Measurements from ENCODE around the gene SLC2A13.

The SLC2A13 gene

GRCh38 chr12:39988574-39988973 is 117.3 kb downstream of the SLC2A13 start:
- H3K4me1 ChIP-seq (ENCODE audit: control insufficient read depth in 1 of 2, insufficient read depth in 2 of 2, low read length in 2 of 2): no peaks in the 10 kb centered on the region
- H3K27me3 ChIP-seq (ENCODE audit: control insufficient read depth in 1 of 2, insufficient read depth in 2 of 2, low read length in 2 of 2): no peaks in the 10 kb centered on the region
- no peak overlapping the region for H3K27ac ChIP-seq (ENCODE audit: low read depth, low read length)
- no peak overlapping the region for H3K9ac ChIP-seq (ENCODE audit: low read depth in 1 of 2, low read length in 2 of 2)
- H3K4me3 ChIP-seq (ENCODE audit: low read depth in 1 of 2, low read length in 2 of 2): no peak overlapping the region
- H3K9me3 ChIP-seq (ENCODE audit: control insufficient read depth in 1 of 2, low read length in 2 of 2): no peaks in the 10 kb centered on the region
- no peaks in the 10 kb centered on the region for H3K36me3 ChIP-seq (ENCODE audit: control insufficient read depth in 1 of 2, insufficient read depth in 2 of 2, low read length in 2 of 2)

DNA sequence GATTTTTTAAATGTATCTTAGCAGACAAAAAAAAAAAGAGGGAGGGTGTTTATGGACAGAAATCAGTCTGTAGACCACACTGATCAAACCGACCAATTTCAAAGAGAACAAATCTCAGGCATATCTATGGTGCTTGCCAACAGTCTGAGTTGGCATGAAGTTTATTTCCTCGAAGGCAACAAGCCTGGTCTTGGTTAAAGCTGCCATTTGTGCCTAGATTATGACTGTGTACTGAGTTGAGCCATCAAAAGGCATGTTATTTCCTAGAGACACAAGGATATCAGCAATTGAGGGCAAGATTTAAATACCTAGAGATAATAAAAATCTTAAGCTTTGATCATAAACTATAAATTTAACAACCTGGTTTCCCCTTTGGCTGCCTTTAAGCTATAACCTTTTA is 119.2 kb downstream of the SLC2A13 start:
- Histone ChIP-seq H3K27ac (ENCODE audit: low read depth, low read length) (no peak overlapping the region), H3K27me3 (ENCODE audit: control insufficient read depth in 1 of 2, insufficient read depth in 2 of 2, low read length in 2 of 2) (no peaks in the 10 kb centered on the region), H3K9me3 (ENCODE audit: control insufficient read depth in 1 of 2, low read length in 2 of 2) (no peaks in the 10 kb centered on the region), H3K9ac (ENCODE audit: low read depth in 1 of 2, low read length in 2 of 2) (no peak overlapping the region), H3K4me3 (ENCODE audit: low read depth in 1 of 2, low read length in 2 of 2) (no peak overlapping the region), H3K4me1 (ENCODE audit: control insufficient read depth in 1 of 2, insufficient read depth in 2 of 2, low read length in 2 of 2) (no peaks in the 10 kb centered on the region), H3K36me3 (ENCODE audit: control insufficient read depth in 1 of 2, insufficient read depth in 2 of 2, low read length in 2 of 2) (no peaks in the 10 kb centered on the region)

DNA sequence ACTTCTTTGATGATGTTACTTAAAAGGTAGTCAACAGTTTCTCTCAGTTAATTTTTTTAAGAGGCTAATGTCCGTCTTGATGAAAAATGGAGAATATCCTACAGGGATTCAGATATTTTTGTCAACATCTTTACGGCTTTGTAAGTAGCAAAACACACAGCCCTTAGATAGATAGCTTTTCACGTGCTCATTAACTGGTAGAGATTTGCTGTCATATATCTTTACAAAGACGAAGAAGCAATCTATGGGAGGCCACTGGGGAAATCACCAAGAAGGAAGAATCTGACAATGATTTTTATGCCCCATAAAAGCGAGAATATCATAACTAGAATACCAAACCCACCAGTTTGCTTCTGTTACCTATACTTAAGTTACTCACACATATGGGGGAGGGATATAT is 121.2 kb downstream of the SLC2A13 start:
- no peaks in the 10 kb centered on the region for H3K9me3 ChIP-seq (ENCODE audit: control insufficient read depth in 1 of 2, low read length in 2 of 2)
- no peaks in the 10 kb centered on the region for H3K36me3 ChIP-seq (ENCODE audit: control insufficient read depth in 1 of 2, insufficient read depth in 2 of 2, low read length in 2 of 2)
- H3K4me1 ChIP-seq (ENCODE audit: control insufficient read depth in 1 of 2, insufficient read depth in 2 of 2, low read length in 2 of 2): no peaks in the 10 kb centered on the region
- H3K27ac ChIP-seq (ENCODE audit: low read depth, low read length): no peak overlapping the region
- no peak overlapping the region for H3K4me3 ChIP-seq (ENCODE audit: low read depth in 1 of 2, low read length in 2 of 2)
- H3K27me3 ChIP-seq (ENCODE audit: control insufficient read depth in 1 of 2, insufficient read depth in 2 of 2, low read length in 2 of 2): no peaks in the 10 kb centered on the region
- no peak overlapping the region for H3K9ac ChIP-seq (ENCODE audit: low read depth in 1 of 2, low read length in 2 of 2)

DNA sequence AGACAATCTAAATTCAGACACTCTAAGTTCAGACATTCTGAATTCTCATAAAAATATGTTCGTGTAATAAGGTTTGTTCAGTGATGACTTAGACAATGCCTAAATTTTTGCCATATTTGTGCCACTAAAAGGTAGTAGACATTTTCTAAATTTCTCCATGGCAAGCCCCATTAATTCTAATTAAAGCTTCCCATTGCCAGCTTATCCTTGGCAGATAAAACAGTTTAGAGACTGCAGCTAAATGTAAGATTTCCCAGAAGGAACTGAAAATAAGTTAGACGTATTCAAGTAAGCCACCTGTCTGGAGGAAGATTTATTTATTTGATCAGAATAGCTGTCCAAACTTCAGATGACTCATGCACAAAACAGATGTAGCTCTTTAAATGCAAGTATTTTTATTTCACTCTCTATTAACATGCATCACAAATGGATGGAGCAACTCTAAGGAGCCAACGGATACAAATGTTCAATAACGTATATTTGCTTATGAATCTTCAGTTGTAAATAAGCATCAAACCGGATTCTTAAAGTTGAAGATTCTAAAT is 130.4 kb downstream of the SLC2A13 start:
- Histone ChIP-seq H3K4me1 (ENCODE audit: control insufficient read depth in 1 of 2, insufficient read depth in 2 of 2, low read length in 2 of 2) (no peaks in the 10 kb centered on the region), H3K36me3 (ENCODE audit: control insufficient read depth in 1 of 2, insufficient read depth in 2 of 2, low read length in 2 of 2) (no peaks in the 10 kb centered on the region), H3K27me3 (ENCODE audit: control insufficient read depth in 1 of 2, insufficient read depth in 2 of 2, low read length in 2 of 2) (no peaks in the 10 kb centered on the region), H3K9me3 (ENCODE audit: control insufficient read depth in 1 of 2, low read length in 2 of 2) (peaks cover 0 to 2% of the 10 kb centered on the region in 2 donors), H3K27ac (ENCODE audit: low read depth, low read length) (no peak overlapping the region), H3K4me3 (ENCODE audit: low read depth in 1 of 2, low read length in 2 of 2) (no peak overlapping the region), H3K9ac (ENCODE audit: low read depth in 1 of 2, low read length in 2 of 2) (no peak overlapping the region)

GRCh38 chr12:39972119-39972518 is 133.8 kb downstream of the SLC2A13 start:
- no peaks in the 10 kb centered on the region for H3K4me1 ChIP-seq (ENCODE audit: control insufficient read depth in 1 of 2, insufficient read depth in 2 of 2, low read length in 2 of 2)
- H3K36me3 ChIP-seq (ENCODE audit: control insufficient read depth in 1 of 2, insufficient read depth in 2 of 2, low read length in 2 of 2): no peaks in the 10 kb centered on the region
- no peak overlapping the region for H3K27ac ChIP-seq (ENCODE audit: low read depth, low read length)
- H3K4me3 ChIP-seq (ENCODE audit: low read depth in 1 of 2, low read length in 2 of 2): no peak overlapping the region
- H3K9me3 ChIP-seq (ENCODE audit: control insufficient read depth in 1 of 2, low read length in 2 of 2): peaks cover 0 to 2% of the 10 kb centered on the region in 2 donors
- no peak overlapping the region for H3K9ac ChIP-seq (ENCODE audit: low read depth in 1 of 2, low read length in 2 of 2)
- H3K27me3 ChIP-seq (ENCODE audit: control insufficient read depth in 1 of 2, insufficient read depth in 2 of 2, low read length in 2 of 2): no peaks in the 10 kb centered on the region

DNA sequence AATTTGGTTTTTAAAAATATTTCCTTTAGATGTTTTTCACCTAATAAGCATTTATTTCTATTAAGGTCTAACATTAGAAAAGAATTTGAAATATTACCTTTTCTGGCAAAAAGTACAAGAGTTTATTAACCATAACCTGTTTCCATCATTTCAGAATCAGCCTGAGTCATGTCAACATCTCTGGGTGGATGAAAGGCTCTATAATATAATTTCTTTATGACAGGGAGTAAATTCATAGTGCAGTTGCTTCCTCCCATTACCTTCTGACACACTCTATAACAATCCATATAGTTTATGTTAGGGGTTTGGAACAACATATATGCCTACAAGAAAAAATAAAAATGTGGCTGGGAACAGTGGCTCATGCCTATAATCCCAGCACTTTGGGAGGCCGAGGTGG is 134.5 kb downstream of the SLC2A13 start:
- H3K27ac ChIP-seq (ENCODE audit: low read depth, low read length): no peak overlapping the region
- H3K36me3 ChIP-seq (ENCODE audit: control insufficient read depth in 1 of 2, insufficient read depth in 2 of 2, low read length in 2 of 2): no peaks in the 10 kb centered on the region
- peaks cover 0 to 2% of the 10 kb centered on the region in 2 donors for H3K9me3 ChIP-seq (ENCODE audit: control insufficient read depth in 1 of 2, low read length in 2 of 2)
- H3K9ac ChIP-seq (ENCODE audit: low read depth in 1 of 2, low read length in 2 of 2): no peak overlapping the region
- H3K27me3 ChIP-seq (ENCODE audit: control insufficient read depth in 1 of 2, insufficient read depth in 2 of 2, low read length in 2 of 2): no peaks in the 10 kb centered on the region
- no peak overlapping the region for H3K4me3 ChIP-seq (ENCODE audit: low read depth in 1 of 2, low read length in 2 of 2)
- no peaks in the 10 kb centered on the region for H3K4me1 ChIP-seq (ENCODE audit: control insufficient read depth in 1 of 2, insufficient read depth in 2 of 2, low read length in 2 of 2)

DNA sequence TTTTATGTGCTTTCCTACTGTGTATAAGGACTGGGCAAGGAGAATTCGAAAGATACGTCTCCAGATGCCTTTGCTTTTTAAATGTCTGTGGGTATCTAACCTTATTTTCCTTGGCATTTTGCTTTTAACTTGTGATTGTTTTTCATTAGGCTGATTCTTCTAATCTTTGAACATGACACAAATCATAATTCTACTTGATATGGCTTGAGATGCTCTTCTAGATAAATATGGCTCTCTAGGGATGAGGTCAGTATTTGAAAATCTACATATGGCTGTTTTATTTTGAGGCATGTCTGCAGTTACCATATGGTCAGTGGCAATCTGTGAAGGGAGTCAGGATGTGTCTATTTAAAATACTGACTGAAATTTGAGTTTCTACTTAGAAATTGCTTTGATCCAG is 139.2 kb downstream of the SLC2A13 start:
- Histone ChIP-seq H3K27ac (ENCODE audit: low read depth, low read length) (no peak overlapping the region), H3K4me1 (ENCODE audit: control insufficient read depth in 1 of 2, insufficient read depth in 2 of 2, low read length in 2 of 2) (no peaks in the 10 kb centered on the region), H3K4me3 (ENCODE audit: low read depth in 1 of 2, low read length in 2 of 2) (no peak overlapping the region), H3K36me3 (ENCODE audit: control insufficient read depth in 1 of 2, insufficient read depth in 2 of 2, low read length in 2 of 2) (no peaks in the 10 kb centered on the region), H3K27me3 (ENCODE audit: control insufficient read depth in 1 of 2, insufficient read depth in 2 of 2, low read length in 2 of 2) (no peaks in the 10 kb centered on the region), H3K9me3 (ENCODE audit: control insufficient read depth in 1 of 2, low read length in 2 of 2) (peaks cover 0 to 2% of the 10 kb centered on the region in 2 donors), H3K9ac (ENCODE audit: low read depth in 1 of 2, low read length in 2 of 2) (no peak overlapping the region)

DNA sequence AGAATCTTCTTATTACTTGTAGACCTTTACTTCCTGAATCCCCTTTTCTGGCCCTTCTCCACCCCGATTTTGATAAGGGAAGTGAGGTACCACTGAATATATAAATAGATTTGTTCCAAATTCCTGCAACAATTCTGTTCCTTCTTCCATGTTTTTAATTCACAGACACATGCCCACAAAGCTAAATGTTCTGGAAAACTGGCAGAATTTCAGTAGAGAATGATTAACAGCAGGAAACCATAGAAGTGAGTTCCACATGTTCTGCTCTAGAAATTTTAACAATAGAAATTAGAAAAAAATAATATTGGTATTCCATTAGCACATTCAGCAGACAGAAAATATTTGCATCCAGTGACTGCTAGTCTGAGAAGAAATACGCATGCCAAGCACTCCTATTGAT is 139.6 kb downstream of the SLC2A13 start:
- no peaks in the 10 kb centered on the region for H3K4me1 ChIP-seq (ENCODE audit: control insufficient read depth in 1 of 2, insufficient read depth in 2 of 2, low read length in 2 of 2)
- H3K9ac ChIP-seq (ENCODE audit: low read depth in 1 of 2, low read length in 2 of 2): no peak overlapping the region
- H3K36me3 ChIP-seq (ENCODE audit: control insufficient read depth in 1 of 2, insufficient read depth in 2 of 2, low read length in 2 of 2): no peaks in the 10 kb centered on the region
- H3K27ac ChIP-seq (ENCODE audit: low read depth, low read length): no peak overlapping the region
- H3K9me3 ChIP-seq (ENCODE audit: control insufficient read depth in 1 of 2, low read length in 2 of 2): peaks cover 0 to under 1% of the 10 kb centered on the region in 2 donors
- H3K27me3 ChIP-seq (ENCODE audit: control insufficient read depth in 1 of 2, insufficient read depth in 2 of 2, low read length in 2 of 2): no peaks in the 10 kb centered on the region
- H3K4me3 ChIP-seq (ENCODE audit: low read depth in 1 of 2, low read length in 2 of 2): no peak overlapping the region

GRCh38 chr12:39959467-39959866 is 146.4 kb downstream of the SLC2A13 start:
- Histone ChIP-seq H3K4me1 (ENCODE audit: control insufficient read depth in 1 of 2, insufficient read depth in 2 of 2, low read length in 2 of 2) (no peaks in the 10 kb centered on the region), H3K27ac (ENCODE audit: low read depth, low read length) (no peak overlapping the region), H3K9me3 (ENCODE audit: control insufficient read depth in 1 of 2, low read length in 2 of 2) (no peaks in the 10 kb centered on the region), H3K36me3 (ENCODE audit: control insufficient read depth in 1 of 2, insufficient read depth in 2 of 2, low read length in 2 of 2) (no peaks in the 10 kb centered on the region), H3K27me3 (ENCODE audit: control insufficient read depth in 1 of 2, insufficient read depth in 2 of 2, low read length in 2 of 2) (no peaks in the 10 kb centered on the region), H3K9ac (ENCODE audit: low read depth in 1 of 2, low read length in 2 of 2) (no peak overlapping the region), H3K4me3 (ENCODE audit: low read depth in 1 of 2, low read length in 2 of 2) (no peak overlapping the region)

GRCh38 chr12:39959031-39959430 is 146.8 kb downstream of the SLC2A13 start:
- Histone ChIP-seq H3K27me3 (ENCODE audit: control insufficient read depth in 1 of 2, insufficient read depth in 2 of 2, low read length in 2 of 2) (no peaks in the 10 kb centered on the region), H3K4me3 (ENCODE audit: low read depth in 1 of 2, low read length in 2 of 2) (no peak overlapping the region), H3K36me3 (ENCODE audit: control insufficient read depth in 1 of 2, insufficient read depth in 2 of 2, low read length in 2 of 2) (no peaks in the 10 kb centered on the region), H3K27ac (ENCODE audit: low read depth, low read length) (no peak overlapping the region), H3K4me1 (ENCODE audit: control insufficient read depth in 1 of 2, insufficient read depth in 2 of 2, low read length in 2 of 2) (no peaks in the 10 kb centered on the region), H3K9me3 (ENCODE audit: control insufficient read depth in 1 of 2, low read length in 2 of 2) (no peaks in the 10 kb centered on the region), H3K9ac (ENCODE audit: low read depth in 1 of 2, low read length in 2 of 2) (no peak overlapping the region)

- no peaks in the 10 kb centered on the region for H3K9me3 ChIP-seq (ENCODE audit: control insufficient read depth in 1 of 2, low read length in 2 of 2)
- no peaks in the 10 kb centered on the region for H3K4me1 ChIP-seq (ENCODE audit: control insufficient read depth in 1 of 2, insufficient read depth in 2 of 2, low read length in 2 of 2)
- no peak overlapping the region for H3K27ac ChIP-seq (ENCODE audit: low read depth, low read length)
- H3K36me3 ChIP-seq (ENCODE audit: control insufficient read depth in 1 of 2, insufficient read depth in 2 of 2, low read length in 2 of 2): no peaks in the 10 kb centered on the region
- no peak overlapping the region for H3K9ac ChIP-seq (ENCODE audit: low read depth in 1 of 2, low read length in 2 of 2)
- no peaks in the 10 kb centered on the region for H3K27me3 ChIP-seq (ENCODE audit: control insufficient read depth in 1 of 2, insufficient read depth in 2 of 2, low read length in 2 of 2)
- no peak overlapping the region for H3K4me3 ChIP-seq (ENCODE audit: low read depth in 1 of 2, low read length in 2 of 2)
Measured at GRCh38 chr12:39958377-39958776, 147.5 kb downstream of the SLC2A13 start.

Measured in duodenal mucosa (tissue), 2 donors.